Ishikawa (cell line): ENCODE data around the gene GABRA5.

Source experiments
- CEBPB ChIP-seq: IDR thresholded peaks from 2 replicates; pipeline ENCODE4 v1.6.1; 2012
- CREB1 ChIP-seq: IDR thresholded peaks from 2 replicates; pipeline ENCODE4 v1.6.1; 2012; ENCODE audit warnings: low read depth
- EGR1 ChIP-seq: IDR thresholded peaks from 2 replicates; pipeline ENCODE4 v1.6.1; 2012
- EP300 ChIP-seq: IDR thresholded peaks from 2 replicates; pipeline ENCODE4 v1.6.1; 2012; ENCODE audit warnings: borderline replicate concordance
- FOXM1 ChIP-seq: IDR thresholded peaks from 2 replicates; pipeline ENCODE4 v1.6.1; 2012; ENCODE audit warnings: low read depth, borderline replicate concordance
- MAX ChIP-seq: IDR thresholded peaks from 2 replicates; pipeline ENCODE4 v1.6.1; 2012
- NFIC ChIP-seq: IDR thresholded peaks from 2 replicates; pipeline ENCODE4 v1.6.1; 2012
- RAD21 ChIP-seq: IDR thresholded peaks from 2 replicates; pipeline ENCODE4 v1.6.1; 2012; ENCODE audit warnings: low read depth
- REST ChIP-seq: IDR thresholded peaks from 2 replicates; pipeline ENCODE4 v1.6.1; 2012; ENCODE audit warnings: low read depth, mild to moderate bottlenecking
- TAF1 ChIP-seq: IDR thresholded peaks from 2 replicates; pipeline ENCODE4 v1.6.1; 2012; ENCODE audit warnings: low read depth, mild to moderate bottlenecking
- TCF12 ChIP-seq: IDR thresholded peaks from 2 replicates; pipeline ENCODE4 v1.6.1; 2012; ENCODE audit warnings: low read depth
- TEAD4 ChIP-seq: IDR thresholded peaks from 2 replicates; pipeline ENCODE4 v1.6.1; 2012
- USF1 ChIP-seq: IDR thresholded peaks from 2 replicates; pipeline ENCODE4 v1.6.1; 2012
- YY1 ChIP-seq: IDR thresholded peaks from 2 replicates; pipeline ENCODE4 v1.6.1; 2012; ENCODE audit warnings: low read depth
- ZBTB7A ChIP-seq: IDR thresholded peaks from 2 replicates; pipeline ENCODE4 v1.6.1; 2012; ENCODE audit warnings: low read depth

The GABRA5 gene

GRCh38 chr15:26866298-26867199, at the start of gene GABRA5:
TSS of gene GABRA5 (plus strand) at chr15:26867062. CDS start at chr15:26869249, 2,187 bp downstream.
- TF ChIP-seq EP300 = no peak
- no peak for TF ChIP-seq CEBPB
- TF ChIP-seq REST = no peak
- no peak for TF ChIP-seq RAD21
- TF ChIP-seq USF1 = no peak
- no peak for TF ChIP-seq YY1
- TF ChIP-seq TCF12 = no peak
- no peak for TF ChIP-seq NFIC
- no peak for TF ChIP-seq CREB1
- no peak for TF ChIP-seq TAF1
- TF ChIP-seq EGR1 = no peak
- no peak for TF ChIP-seq FOXM1
- no peak for TF ChIP-seq MAX
- no peak for TF ChIP-seq TEAD4
- no peak for TF ChIP-seq ZBTB7A

- no peak for TF ChIP-seq TCF12
- TF ChIP-seq TEAD4 = no peak
- TF ChIP-seq FOXM1 = no peak
- TF ChIP-seq EGR1 = no peak
- no peak for TF ChIP-seq NFIC
Measured at GRCh38 chr15:26831951-26832350, 34.9 kb upstream of the GABRA5 start.

GRCh38 chr15:26838742-26839460, 28.0 kb upstream of the GABRA5 start:
- TF ChIP-seq RAD21 (peak; percentile 19; the same call in 1 of the 2 replicates), FOXM1 (no peak)

GRCh38 chr15:26841514-26841913, 25.3 kb upstream of the GABRA5 start:
- no peak for TF ChIP-seq TAF1
- TF ChIP-seq NFIC = no peak
- TF ChIP-seq EP300 = no peak
- TF ChIP-seq ZBTB7A = no peak
- no peak for TF ChIP-seq RAD21

GRCh38 chr15:26841941-26842340, 24.9 kb upstream of the GABRA5 start:
- TF ChIP-seq CEBPB (no peak), MAX (no peak), CREB1 (no peak), USF1 (no peak), TAF1 (no peak), RAD21 (no peak), TEAD4 (no peak), ZBTB7A (no peak), TCF12 (no peak), YY1 (no peak), FOXM1 (no peak), REST (no peak), EP300 (no peak), EGR1 (no peak), NFIC (no peak)

- TF ChIP-seq YY1 (no peak), NFIC (no peak), CEBPB (no peak), MAX (no peak), TAF1 (no peak), TCF12 (no peak), FOXM1 (no peak), RAD21 (no peak), TEAD4 (no peak)
Measured at GRCh38 chr15:26842391-26842790, 24.5 kb upstream of the GABRA5 start.
